CD4-positive, alpha-beta memory T cell (primary cell): Measurements from ENCODE around the gene CPEB3. TPM values are rescaled to one million over a fixed set of nuclear protein-coding genes. Genes with fewer than 3 reads are reported as not detected.

Source experiments
- CTCF ChIA-PET: fragments of 350-600 bp; sonication (Branson Sonifier 250); formaldehyde crosslinking; loops from one replicate; lab custom pipeline; 2021; ENCODE audit warnings: inconsistent platforms; ENCODE audit not compliant: partially characterized antibody; lab: Charles Lee
- POLR2A ChIA-PET: fragments of 350-600 bp; sonication (Branson Sonifier 250); formaldehyde crosslinking; loops from one replicate; lab custom pipeline; 2021; ENCODE audit not compliant: partially characterized antibody; lab: Charles Lee
- DNase-seq, 5 donors: peaks; one replicate each; pipeline versions ENCODE4 v3.0.0 to v3.0.0-alpha.2; 2020 to 2022; ENCODE audit warnings: mixed read lengths in 1 of 5
- H3K27ac ChIP-seq: one replicate; pipeline ENCODE4 v1.7.0; 2013; ENCODE audit warnings: low read depth, low read length
- H3K27me3 ChIP-seq: 2 replicates; pipeline ENCODE4 v1.7.0; 2013; ENCODE audit warnings: mild to moderate bottlenecking, low read length, moderate library complexity; ENCODE audit not compliant: insufficient read depth
- H3K36me3 ChIP-seq: 2 replicates; pipeline ENCODE4 v1.7.0; 2013; ENCODE audit warnings: mild to moderate bottlenecking, low read length, moderate library complexity; ENCODE audit not compliant: insufficient read depth
- H3K4me1 ChIP-seq: 2 replicates; pipeline ENCODE4 v1.7.0; 2013; ENCODE audit warnings: mild to moderate bottlenecking, low read length, moderate library complexity; ENCODE audit not compliant: insufficient read depth
- H3K4me3 ChIP-seq, 2 donors: one replicate each; pipeline ENCODE4 v1.7.0; 2013; ENCODE audit warnings: low read length in 2 of 2, mild to moderate bottlenecking in 1 of 2
- H3K9me3 ChIP-seq, 2 donors: one replicate each; pipeline ENCODE4 v1.7.0; 2013; ENCODE audit warnings: low read length in 2 of 2, control low read depth in 1 of 2; ENCODE audit not compliant: control insufficient read depth in 1 of 2
- H3K27ac Mint-ChIP-seq, 7 donors: one replicate each; pipeline ENCODE4 v1.8.0; 2020 to 2021; ENCODE audit warnings: mixed read lengths in 7 of 7, mild to moderate bottlenecking in 6 of 7, inconsistent platforms in 3 of 7, moderate library complexity in 3 of 7
- H3K27me3 Mint-ChIP-seq, 2 donors: one replicate each; pipeline ENCODE4 v1.8.0; 2020 to 2021; ENCODE audit warnings: mixed read lengths in 2 of 2
- H3K36me3 Mint-ChIP-seq, 2 donors: one replicate each; pipeline ENCODE4 v1.8.0; 2020 to 2021; ENCODE audit warnings: mixed read lengths in 2 of 2, inconsistent platforms in 1 of 2, mild to moderate bottlenecking in 1 of 2
- H3K4me1 Mint-ChIP-seq, 4 donors: one replicate each; pipeline ENCODE4 v1.8.0; 2020 to 2021; ENCODE audit warnings: mixed read lengths in 4 of 4, mild to moderate bottlenecking in 1 of 4
- H3K4me3 Mint-ChIP-seq, 8 donors: one replicate each; pipeline ENCODE4 v1.8.0; 2020 to 2021; ENCODE audit warnings: mixed read lengths in 8 of 8, mild to moderate bottlenecking in 7 of 8, moderate library complexity in 6 of 8, inconsistent platforms in 3 of 8
- H3K9me3 Mint-ChIP-seq, 8 donors: one replicate each; pipeline ENCODE4 v1.8.0; 2020 to 2021; ENCODE audit warnings: mixed read lengths in 8 of 8, mild to moderate bottlenecking in 5 of 8, inconsistent platforms in 3 of 8, moderate library complexity in 1 of 8
- intact Hi-C: fragments of 100-400 bp; cut with micrococcal nuclease; formaldehyde crosslinking; loops from one replicate; pipeline ENCODE4 v1.15.1; 2023
- polyA plus RNA-seq, 2 donors: library from polyadenylated mRNA; unstranded; fragments of 300-500 nt; fragmentation: Illumina TruSeq; gene quantifications; one replicate each; pipeline ENCODE4 v1.2.3, GENCODE V29; 2021
- total RNA-seq, 2 experiments: library from RNA; stranded (reverse); gene quantifications; one replicate each; pipeline ENCODE4 v1.2.3, GENCODE V29; 2021

CPEB3 gene
- total and polyA plus RNA-seq, 4 experiments from 2014 or later: 0.88 to 3.8 (median 2.4) TPM

DNA sequence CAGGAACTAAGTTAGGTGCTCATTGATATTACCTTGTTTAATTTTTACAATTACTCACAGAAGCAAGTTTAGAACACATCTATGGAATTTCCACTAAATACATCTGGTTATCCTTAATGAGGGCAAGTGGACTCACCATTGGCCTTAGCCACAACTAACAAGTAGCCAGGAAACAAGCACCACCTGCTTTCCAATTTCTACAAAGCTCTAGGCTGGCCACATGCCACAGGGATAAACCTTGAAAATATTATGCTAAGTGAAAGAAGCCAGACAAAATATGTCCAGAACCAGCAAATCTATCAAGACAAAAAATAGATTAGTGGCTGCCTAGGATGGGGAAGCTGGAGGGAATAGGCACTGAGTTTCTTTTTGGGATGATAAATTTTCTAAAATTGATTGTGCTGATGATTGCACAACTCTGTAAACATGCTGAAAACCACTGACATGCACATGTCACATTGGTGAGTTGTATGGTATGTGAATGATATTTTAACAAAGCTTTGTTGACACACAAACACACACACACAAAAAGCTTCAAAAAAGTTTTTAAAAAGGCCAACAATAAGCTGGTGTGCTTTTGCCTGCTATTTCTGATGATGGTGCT, 179.4 kb downstream of the CPEB3 start:
- no peak overlapping the region for H3K4me3 Mint-ChIP-seq
- Histone ChIP-seq H3K4me3 (no peak overlapping the region), H3K4me1 (no peaks in the 10 kb centered on the region), H3K27ac (no peak overlapping the region), H3K36me3 (no peaks in the 10 kb centered on the region), H3K27me3 (no peaks in the 10 kb centered on the region), H3K9me3 (no peaks in the 10 kb centered on the region)
- H3K9me3 Mint-ChIP-seq: no peaks in the 10 kb centered on the region
- CTCF ChIA-PET: no interaction called here
- POLR2A ChIA-PET: no interaction called here
- H3K27ac Mint-ChIP-seq: no peak overlapping the region
- no peak for DNase-seq
- intact Hi-C loops: no loop called here
- peaks cover 2 to 7% of the 10 kb centered on the region in 2 donors for H3K36me3 Mint-ChIP-seq
- H3K27me3 Mint-ChIP-seq: no peaks in the 10 kb centered on the region
- peaks cover 0 to 2% (median 0%) of the 10 kb centered on the region in 4 donors for H3K4me1 Mint-ChIP-seq

DNA sequence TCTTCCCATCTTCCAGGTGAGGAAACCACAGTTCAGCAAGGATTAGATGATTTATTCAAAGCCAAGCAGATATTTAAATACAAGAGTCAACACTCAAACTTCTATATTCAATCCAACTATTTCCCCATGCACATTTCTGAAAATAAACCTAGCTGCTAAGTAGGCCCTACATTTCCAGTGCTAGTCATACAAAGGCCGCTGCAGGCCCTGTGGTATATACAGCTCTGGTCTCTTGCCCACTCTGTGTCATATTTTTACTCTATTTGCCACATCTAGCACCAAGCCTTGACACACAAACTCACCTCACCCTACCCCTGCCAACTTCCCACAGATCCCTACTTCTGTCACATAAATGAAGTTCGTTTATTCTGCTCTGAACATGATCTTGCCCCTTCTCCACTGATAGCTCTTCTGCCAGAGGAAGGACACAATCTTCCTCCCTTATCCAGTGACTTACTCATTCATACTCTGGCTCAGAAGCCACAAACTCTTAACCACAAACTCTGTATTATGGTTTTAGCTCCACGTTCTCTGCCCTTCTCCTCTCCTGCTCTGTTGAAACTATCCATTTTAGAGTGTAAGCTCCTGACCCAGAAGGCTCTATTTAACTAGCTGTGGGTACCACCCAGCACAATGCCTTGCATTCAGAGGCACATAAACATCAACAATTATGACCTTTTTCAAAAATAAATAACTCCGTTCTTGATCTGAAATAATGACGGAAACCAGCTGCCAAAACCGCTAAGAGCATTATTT, 180.7 kb downstream of the CPEB3 start:
- Histone ChIP-seq H3K4me3 (no peak overlapping the region), H3K36me3 (no peaks in the 10 kb centered on the region), H3K27ac (no peak overlapping the region), H3K9me3 (no peaks in the 10 kb centered on the region), H3K27me3 (no peaks in the 10 kb centered on the region), H3K4me1 (no peaks in the 10 kb centered on the region)
- H3K27me3 Mint-ChIP-seq: no peaks in the 10 kb centered on the region
- no peak overlapping the region for H3K27ac Mint-ChIP-seq
- no peaks in the 10 kb centered on the region for H3K9me3 Mint-ChIP-seq
- H3K36me3 Mint-ChIP-seq: peaks cover 2 to 7% of the 10 kb centered on the region in 2 donors
- POLR2A ChIA-PET: no interaction called here
- H3K4me3 Mint-ChIP-seq: no peak overlapping the region
- DNase-seq: no peak
- peaks cover 0 to 2% (median under 1%) of the 10 kb centered on the region in 4 donors for H3K4me1 Mint-ChIP-seq
- intact Hi-C loops: no loop called here
- CTCF ChIA-PET: interaction anchor here (1.4 kb wide), 1 partner anchor 8 kb away, joined by 3 read pairs; no protein-coding TSS in a partner anchor

DNA sequence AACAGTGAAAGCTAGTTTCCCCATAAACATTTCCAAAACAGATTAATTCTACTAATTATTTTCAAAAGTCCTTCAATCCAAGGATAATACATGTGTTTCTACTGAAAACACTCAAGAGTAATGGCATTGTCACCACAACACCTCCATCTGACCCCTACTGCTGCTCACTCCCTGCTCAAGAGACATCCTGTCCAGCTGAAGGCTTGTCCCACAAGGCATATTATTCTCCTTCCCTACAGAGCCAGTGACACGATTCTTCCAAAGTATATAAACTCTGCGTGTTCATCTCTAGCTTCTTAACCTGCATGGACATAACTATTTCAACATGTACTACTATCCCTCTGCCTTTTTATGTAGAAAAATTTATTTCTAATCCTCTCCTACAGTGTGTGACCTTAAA, 182.1 kb downstream of the CPEB3 start:
- no peaks in the 10 kb centered on the region for H3K9me3 Mint-ChIP-seq
- ChIA-PET CTCF (no interaction called here), POLR2A (no interaction called here)
- Histone ChIP-seq H3K36me3 (no peaks in the 10 kb centered on the region), H3K27me3 (no peaks in the 10 kb centered on the region), H3K27ac (no peak overlapping the region), H3K4me3 (no peak overlapping the region), H3K9me3 (no peaks in the 10 kb centered on the region), H3K4me1 (no peaks in the 10 kb centered on the region)
- no peak overlapping the region for H3K4me3 Mint-ChIP-seq
- H3K27ac Mint-ChIP-seq: no peak overlapping the region
- no peak for DNase-seq
- peaks cover 0 to 2% (median 0%) of the 10 kb centered on the region in 4 donors for H3K4me1 Mint-ChIP-seq
- intact Hi-C loops: no loop called here
- peaks cover 2 to 7% of the 10 kb centered on the region in 2 donors for H3K36me3 Mint-ChIP-seq
- no peaks in the 10 kb centered on the region for H3K27me3 Mint-ChIP-seq

DNA sequence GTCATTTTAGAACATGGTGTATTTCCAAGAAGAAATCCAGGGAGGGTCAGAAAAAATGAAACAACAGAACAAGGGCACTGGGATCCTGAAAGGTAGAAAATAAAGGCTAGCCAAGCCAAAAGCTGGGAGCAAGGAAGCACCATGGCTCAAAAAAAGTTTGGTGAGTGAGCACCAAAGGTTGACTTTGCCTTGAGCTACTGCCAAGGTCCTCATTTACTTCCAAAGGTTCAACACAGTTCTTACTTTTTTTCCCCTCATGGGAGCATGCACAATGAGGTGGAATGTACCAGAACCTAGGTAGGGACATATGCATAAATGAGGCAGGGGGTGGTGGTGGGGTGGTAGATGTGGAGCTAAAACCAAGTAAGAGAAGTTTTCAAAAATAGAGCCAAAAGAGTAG, 182.8 kb downstream of the CPEB3 start:
- H3K27me3 ChIP-seq: no peaks in the 10 kb centered on the region
- H3K4me3 Mint-ChIP-seq: no peak overlapping the region
- peaks cover 2 to 7% of the 10 kb centered on the region in 2 donors for H3K36me3 Mint-ChIP-seq
- no peak overlapping the region for H3K4me3 ChIP-seq
- H3K27ac ChIP-seq: no peak overlapping the region
- CTCF ChIA-PET: no interaction called here
- DNase-seq: no peak
- H3K27ac Mint-ChIP-seq: no peak overlapping the region
- no peaks in the 10 kb centered on the region for H3K36me3 ChIP-seq
- POLR2A ChIA-PET: no interaction called here
- no peaks in the 10 kb centered on the region for H3K27me3 Mint-ChIP-seq
- peaks cover 0 to 2% (median 0%) of the 10 kb centered on the region in 4 donors for H3K4me1 Mint-ChIP-seq
- no peaks in the 10 kb centered on the region for H3K4me1 ChIP-seq
- intact Hi-C loops: no loop called here
- no peaks in the 10 kb centered on the region for H3K9me3 Mint-ChIP-seq
- H3K9me3 ChIP-seq: no peaks in the 10 kb centered on the region

DNA sequence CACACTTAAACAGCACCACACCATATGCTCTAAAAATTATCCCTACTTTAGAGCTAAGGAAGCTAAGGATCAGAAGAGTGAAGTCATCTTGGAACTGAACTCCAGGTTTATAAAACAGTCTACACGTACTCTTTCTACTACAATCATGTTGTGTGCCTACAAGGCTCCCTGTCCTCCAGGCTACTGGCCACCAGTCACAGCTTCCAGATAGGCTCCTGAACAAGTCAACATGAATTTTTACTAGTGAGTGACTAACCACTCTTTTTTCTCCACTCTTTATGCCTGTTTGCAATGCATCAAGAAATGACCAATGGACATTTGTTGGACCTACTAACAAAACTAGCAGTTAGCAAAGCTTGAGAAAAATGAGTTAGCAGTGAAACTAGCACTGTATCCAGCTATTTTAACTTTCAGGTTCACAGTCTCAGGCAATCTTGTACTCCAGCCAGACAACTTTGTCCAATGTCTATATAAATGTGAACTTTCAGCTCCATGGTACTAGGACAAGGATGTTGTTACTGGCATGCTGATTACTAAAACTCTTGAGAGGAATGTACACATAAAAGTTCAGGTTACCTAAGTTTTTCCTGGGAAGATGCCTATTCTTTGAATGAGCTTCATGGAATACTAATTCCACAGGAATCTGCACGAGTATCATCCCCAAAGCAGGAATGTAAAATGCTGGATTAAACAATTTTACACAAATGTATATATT, 187.3 kb downstream of the CPEB3 start:
- H3K36me3 Mint-ChIP-seq: no peaks in the 10 kb centered on the region
- H3K4me3 ChIP-seq: no peak overlapping the region
- H3K27ac ChIP-seq: no peak overlapping the region
- intact Hi-C loops: no loop called here
- no peaks in the 10 kb centered on the region for H3K9me3 ChIP-seq
- H3K4me1 ChIP-seq: peaks cover 5% of the 10 kb centered on the region
- peaks cover 0 to 2% (median 0%) of the 10 kb centered on the region in 8 donors for H3K9me3 Mint-ChIP-seq
- ChIA-PET CTCF (interaction anchor here (3.4 kb wide), 1 partner anchor 18 kb away, joined by 7 read pairs; no protein-coding TSS in a partner anchor), POLR2A (no interaction called here)
- peak overlapping the region in 1 of 7 donors; percentile 3 for H3K27ac Mint-ChIP-seq
- no peaks in the 10 kb centered on the region for H3K27me3 ChIP-seq
- DNase-seq: no peak
- no peaks in the 10 kb centered on the region for H3K27me3 Mint-ChIP-seq
- no peak overlapping the region for H3K4me3 Mint-ChIP-seq
- H3K36me3 ChIP-seq: no peaks in the 10 kb centered on the region
- H3K4me1 Mint-ChIP-seq: peaks cover 4 to 12% (median 7%) of the 10 kb centered on the region in 4 donors

DNA sequence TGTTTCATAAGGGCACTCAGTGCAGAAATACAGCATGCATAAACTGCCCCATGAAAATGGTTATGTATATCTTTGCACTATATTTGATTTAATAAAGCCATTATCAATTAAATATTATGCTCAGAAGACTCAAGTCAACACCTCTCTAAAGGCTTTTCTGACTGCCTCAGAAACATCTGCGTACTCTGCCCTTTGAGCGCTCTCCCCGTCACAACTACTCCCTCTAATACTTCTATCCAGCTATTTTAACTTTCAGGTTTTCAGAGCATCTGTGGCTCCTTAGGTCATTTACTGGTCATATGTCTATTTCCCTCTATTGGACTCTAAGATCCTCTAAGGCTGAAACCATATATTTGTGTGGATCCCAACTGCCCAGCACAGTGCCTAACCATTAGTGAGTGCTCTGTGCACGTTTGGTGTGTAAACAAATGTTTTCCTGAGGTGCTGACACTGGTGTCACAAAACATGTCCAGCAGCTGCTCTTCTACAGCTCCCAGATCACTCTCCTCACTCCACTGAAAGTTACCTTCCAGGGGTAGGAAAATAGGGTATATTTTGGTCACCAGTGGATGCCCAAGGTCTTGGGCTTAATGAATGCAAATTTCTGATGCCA, 188.2 kb downstream of the CPEB3 start:
- DNase-seq: no peak
- intact Hi-C loops: no loop called here
- no peaks in the 10 kb centered on the region for H3K36me3 Mint-ChIP-seq
- no peaks in the 10 kb centered on the region for H3K27me3 Mint-ChIP-seq
- peak overlapping the region in 1 of 7 donors; percentile 15 for H3K27ac Mint-ChIP-seq
- ChIA-PET POLR2A (no interaction called here), CTCF (interaction anchor here (1.9 to 3.4 kb wide), 2 partner anchors 14 to 17 kb away, joined by 6 to 7 read pairs; no protein-coding TSS in a partner anchor)
- H3K4me1 ChIP-seq: peaks cover 5% of the 10 kb centered on the region
- no peaks in the 10 kb centered on the region for H3K36me3 ChIP-seq
- peaks cover 0 to 2% (median 0%) of the 10 kb centered on the region in 8 donors for H3K9me3 Mint-ChIP-seq
- no peak overlapping the region for H3K27ac ChIP-seq
- H3K4me3 Mint-ChIP-seq: no peak overlapping the region
- no peaks in the 10 kb centered on the region for H3K27me3 ChIP-seq
- no peak overlapping the region for H3K4me3 ChIP-seq
- peaks cover 4 to 12% (median 7%) of the 10 kb centered on the region in 4 donors for H3K4me1 Mint-ChIP-seq
- no peaks in the 10 kb centered on the region for H3K9me3 ChIP-seq

DNA sequence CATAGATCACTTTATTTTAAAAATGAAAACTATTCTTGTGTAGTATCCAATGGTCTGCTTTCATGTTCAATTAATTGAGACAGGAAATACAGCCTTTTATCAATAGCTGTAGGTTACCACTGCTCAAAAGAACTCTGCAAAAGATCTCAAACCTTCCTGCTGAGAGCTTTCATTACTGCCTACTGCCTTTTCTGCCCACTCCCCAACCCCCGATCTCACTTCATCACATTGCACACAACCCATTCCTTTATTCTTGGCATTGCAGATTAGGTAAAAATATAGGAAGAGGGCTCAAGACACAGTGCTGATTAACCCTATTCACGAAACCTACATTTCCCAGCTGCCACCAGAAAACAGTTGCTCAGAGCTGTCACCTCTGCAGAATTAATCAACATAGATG, 195.9 kb downstream of the CPEB3 start:
- Mint-ChIP-seq H3K9me3 (no peaks in the 10 kb centered on the region), H3K4me3 (no peak overlapping the region), H3K4me1 (no peaks in the 10 kb centered on the region), H3K27me3 (no peaks in the 10 kb centered on the region), H3K27ac (peak overlapping the region in 1 of 7 donors; percentile 13), H3K36me3 (no peaks in the 10 kb centered on the region)
- no peaks in the 10 kb centered on the region for H3K27me3 ChIP-seq
- H3K36me3 ChIP-seq: no peaks in the 10 kb centered on the region
- no peaks in the 10 kb centered on the region for H3K4me1 ChIP-seq
- POLR2A ChIA-PET: no interaction called here
- no peak overlapping the region for H3K27ac ChIP-seq
- no peak overlapping the region for H3K4me3 ChIP-seq
- DNase-seq: no peak
- CTCF ChIA-PET: interaction anchor here (1.0 kb wide), 1 partner anchor 31 kb away, joined by 3 read pairs; no protein-coding TSS in a partner anchor
- no peaks in the 10 kb centered on the region for H3K9me3 ChIP-seq
- intact Hi-C loops: no loop called here
